PFSK-1 (cell line): Measurements from ENCODE around the gene NXN.

Source experiments
- FOXP2 ChIP-seq: optimal IDR thresholded peaks from 2 replicates; pipeline ENCODE3; 2011; ENCODE audit warnings: borderline replicate concordance, control low read depth, inconsistent platforms; ENCODE audit not compliant: insufficient read depth; ENCODE audit errors: extremely low read length, extremely low read depth
- POLR2AphosphoS5 ChIP-seq: IDR thresholded peaks from 2 replicates; pipeline ENCODE4 v1.6.1; 2012; ENCODE audit warnings: low read depth, mild to moderate bottlenecking, control low read depth, low read length, moderate library complexity
- SIN3A ChIP-seq: IDR thresholded peaks from 2 replicates; pipeline ENCODE4 v1.6.1; 2012; ENCODE audit warnings: mild to moderate bottlenecking, low read length, moderate library complexity, borderline replicate concordance; ENCODE audit not compliant: insufficient read depth
- TAF1 ChIP-seq: IDR thresholded peaks from 2 replicates; pipeline ENCODE4 v1.6.1; 2012; ENCODE audit warnings: low read length, control low read depth, borderline replicate concordance; ENCODE audit not compliant: insufficient read depth
- TF ChIP-seq, protein P1 (sequence below), 2 experiments: IDR thresholded peaks; 2 replicates each; pipeline versions ENCODE4 v1.6.1 to v1.8.0; 2011 to 2012; ENCODE audit warnings: low read depth in 2 of 2, low read length in 2 of 2, control low read depth in 1 of 2, inconsistent platforms in 1 of 2, mild to moderate bottlenecking in 1 of 2, moderate library complexity in 1 of 2; ENCODE audit not compliant: insufficient read depth in 1 of 2

Gene NXN

DNA sequence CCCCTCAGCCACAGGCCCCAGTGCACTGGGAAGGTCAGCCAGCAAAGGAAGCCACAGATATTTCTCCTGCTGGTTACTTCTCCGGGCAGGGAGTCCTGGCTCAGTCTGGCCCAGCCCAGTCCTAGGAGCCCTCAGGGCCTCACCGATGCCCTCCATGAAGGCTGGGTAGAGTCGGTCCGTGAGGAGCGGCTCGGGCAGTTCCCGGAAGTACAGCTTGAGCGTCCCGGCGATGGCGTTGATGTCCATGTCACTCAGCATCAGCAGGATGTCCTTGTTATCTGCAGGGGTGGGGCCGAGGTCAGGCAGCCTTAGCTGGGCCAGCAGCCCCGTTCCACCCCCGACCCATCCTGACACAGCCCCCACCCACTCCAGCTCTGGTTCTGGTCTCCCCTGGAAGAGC is 31.0 kb upstream of the NXN start:
- TF ChIP-seq FOXP2, result no peak
- TF ChIP-seq, protein P1, sequence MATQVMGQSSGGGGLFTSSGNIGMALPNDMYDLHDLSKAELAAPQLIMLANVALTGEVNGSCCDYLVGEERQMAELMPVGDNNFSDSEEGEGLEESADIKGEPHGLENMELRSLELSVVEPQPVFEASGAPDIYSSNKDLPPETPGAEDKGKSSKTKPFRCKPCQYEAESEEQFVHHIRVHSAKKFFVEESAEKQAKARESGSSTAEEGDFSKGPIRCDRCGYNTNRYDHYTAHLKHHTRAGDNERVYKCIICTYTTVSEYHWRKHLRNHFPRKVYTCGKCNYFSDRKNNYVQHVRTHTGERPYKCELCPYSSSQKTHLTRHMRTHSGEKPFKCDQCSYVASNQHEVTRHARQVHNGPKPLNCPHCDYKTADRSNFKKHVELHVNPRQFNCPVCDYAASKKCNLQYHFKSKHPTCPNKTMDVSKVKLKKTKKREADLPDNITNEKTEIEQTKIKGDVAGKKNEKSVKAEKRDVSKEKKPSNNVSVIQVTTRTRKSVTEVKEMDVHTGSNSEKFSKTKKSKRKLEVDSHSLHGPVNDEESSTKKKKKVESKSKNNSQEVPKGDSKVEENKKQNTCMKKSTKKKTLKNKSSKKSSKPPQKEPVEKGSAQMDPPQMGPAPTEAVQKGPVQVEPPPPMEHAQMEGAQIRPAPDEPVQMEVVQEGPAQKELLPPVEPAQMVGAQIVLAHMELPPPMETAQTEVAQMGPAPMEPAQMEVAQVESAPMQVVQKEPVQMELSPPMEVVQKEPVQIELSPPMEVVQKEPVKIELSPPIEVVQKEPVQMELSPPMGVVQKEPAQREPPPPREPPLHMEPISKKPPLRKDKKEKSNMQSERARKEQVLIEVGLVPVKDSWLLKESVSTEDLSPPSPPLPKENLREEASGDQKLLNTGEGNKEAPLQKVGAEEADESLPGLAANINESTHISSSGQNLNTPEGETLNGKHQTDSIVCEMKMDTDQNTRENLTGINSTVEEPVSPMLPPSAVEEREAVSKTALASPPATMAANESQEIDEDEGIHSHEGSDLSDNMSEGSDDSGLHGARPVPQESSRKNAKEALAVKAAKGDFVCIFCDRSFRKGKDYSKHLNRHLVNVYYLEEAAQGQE (IDR thresholded peaks at IDR 0.05; ENCODE audit: insufficient read depth in 1 of 2, low read depth in 2 of 2, low read length in 2 of 2), result no peak

DNA sequence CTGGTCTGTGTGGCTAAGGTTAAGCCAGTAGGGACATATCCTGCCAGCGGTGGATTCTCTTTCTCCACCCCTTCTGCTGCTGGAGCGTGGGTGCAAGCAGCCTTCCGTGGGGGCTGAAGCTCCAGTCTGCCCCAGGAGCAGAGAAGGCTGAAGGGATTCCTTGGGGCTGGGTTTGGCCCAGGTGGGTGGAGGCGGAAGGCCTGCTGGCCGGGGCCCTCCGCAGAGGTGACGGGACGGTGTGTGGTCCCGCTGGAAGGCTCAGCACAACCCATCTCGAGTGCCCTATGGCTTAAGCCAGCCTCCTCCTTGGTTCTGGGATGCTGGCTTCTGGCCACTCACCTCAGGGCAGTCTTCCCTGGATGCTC is 30.5 kb upstream of the NXN start:
- TF ChIP-seq SIN3A (no peak), FOXP2 (no peak), TAF1 (no peak), POLR2AphosphoS5 (no peak)
- TF ChIP-seq, protein P1 (IDR thresholded peaks at IDR 0.05; ENCODE audit: insufficient read depth in 1 of 2, low read depth in 2 of 2, low read length in 2 of 2), result no peak

DNA sequence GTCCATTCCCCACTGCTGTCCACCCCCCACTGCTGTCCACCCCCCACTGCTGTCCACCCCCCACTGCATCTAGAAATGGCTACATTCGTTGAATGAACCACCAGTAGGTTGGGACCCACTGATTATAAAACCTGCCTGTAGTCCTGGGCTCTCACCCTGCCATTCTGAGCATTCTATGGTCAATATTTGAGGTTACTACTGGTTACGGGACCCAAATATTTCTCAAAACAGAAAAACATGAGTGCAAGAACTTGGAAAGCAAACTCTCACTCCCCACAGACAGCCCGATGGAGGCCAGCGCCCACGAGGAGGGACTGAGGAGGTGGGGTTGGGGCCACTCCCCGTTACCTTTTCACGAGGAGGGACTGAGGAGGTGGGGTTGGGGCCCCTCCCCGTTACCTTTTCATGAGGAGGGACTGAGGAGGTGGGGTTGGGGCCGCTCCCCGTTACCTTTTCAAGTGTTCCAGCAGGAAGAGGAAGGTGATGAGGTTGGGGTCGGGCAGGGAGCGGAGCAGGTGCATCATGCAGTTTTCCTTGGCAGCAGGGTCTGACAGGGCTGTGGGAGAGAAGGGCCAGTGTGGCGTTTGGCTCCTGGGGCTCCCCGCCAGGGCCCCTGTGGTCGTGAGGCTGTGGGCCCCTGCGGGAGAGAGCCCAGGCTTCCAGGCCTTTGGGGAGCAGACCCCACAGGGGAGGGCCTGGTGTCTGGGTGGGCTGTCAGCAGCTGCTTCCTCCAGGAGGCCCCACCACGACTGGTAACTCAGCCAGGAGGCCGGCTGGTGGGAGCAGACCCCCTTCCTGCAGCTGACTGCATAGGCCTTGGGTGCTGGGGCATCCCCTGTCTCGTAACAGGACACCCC is 29.9 kb upstream of the NXN start:
- TF ChIP-seq SIN3A (no peak), TAF1 (no peak), POLR2AphosphoS5 (no peak), FOXP2 (no peak)
- TF ChIP-seq, protein P1 (IDR thresholded peaks at IDR 0.05; ENCODE audit: insufficient read depth in 1 of 2, low read depth in 2 of 2, low read length in 2 of 2), result no peak

DNA sequence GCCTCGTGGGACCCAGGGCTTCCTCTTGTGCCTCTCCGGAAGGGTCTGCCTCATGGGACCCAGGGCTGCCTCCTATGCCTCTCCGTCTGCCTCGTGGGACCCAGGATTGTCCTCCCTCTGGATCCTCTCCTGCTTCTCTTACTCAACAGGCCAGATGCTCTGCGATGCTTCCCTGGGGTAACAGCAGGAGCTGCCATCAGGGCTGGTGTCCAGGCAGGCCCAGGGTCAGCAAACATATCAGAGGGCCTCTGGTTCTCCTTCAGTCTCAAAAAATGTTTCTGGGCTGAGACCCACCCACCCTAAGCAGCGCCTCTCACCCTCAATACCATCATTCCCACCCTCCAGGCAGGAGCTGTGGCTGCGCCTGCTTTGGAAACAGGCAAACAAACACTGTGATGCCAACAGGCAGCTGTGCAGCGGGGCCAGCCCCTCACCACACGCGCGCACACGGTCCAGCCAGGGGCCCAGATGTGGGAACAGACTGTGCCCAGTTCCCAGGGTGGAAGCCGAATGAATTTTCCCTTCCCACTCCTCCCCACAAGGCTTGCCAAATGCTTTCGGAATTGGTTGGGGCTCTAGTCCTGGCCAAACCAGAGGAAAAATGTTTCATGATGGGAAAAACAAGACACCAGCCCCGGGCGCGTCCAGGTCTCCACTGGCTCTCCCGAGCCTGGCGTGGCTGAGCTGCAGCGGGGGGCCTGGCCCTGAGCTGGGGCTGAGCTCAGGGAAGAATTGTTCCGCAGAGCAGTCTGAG is 28.6 kb upstream of the NXN start:
- no peak for TF ChIP-seq SIN3A
- no peak for TF ChIP-seq POLR2AphosphoS5
- TF ChIP-seq TAF1, result no peak
- TF ChIP-seq, protein P1 (IDR thresholded peaks at IDR 0.05; ENCODE audit: insufficient read depth in 1 of 2, low read depth in 2 of 2, low read length in 2 of 2), result no peak
- TF ChIP-seq FOXP2, result no peak
